NCI-H2107 treated with DMSO at 0.1 percent for 48 hours (cell line): ENCODE data around the gene PLGLB1.
"Not testable (repeated sequence)": the region's sequence is repeated elsewhere in the genome, so short reads cannot be mapped to it uniquely, and the experiment has no call there.

ENCODE experiments used
- DNase-seq: peaks from one replicate; lab custom pipeline; 2025; ENCODE audit not compliant: unreplicated experiment; lab: John Stamatoyannopoulos, UW

Gene PLGLB1

GRCh38 chr2:87021744-87022143 lies at the start of gene PLGLB1:
Gene PLGLB1, minus strand, starts transcription at chr2:87021844. Its CDS starts 61 bp downstream, at chr2:87021783.
- DNase-seq = not testable (repeated sequence)

GRCh38 chr2:87064305-87064704 lies 42.7 kb upstream of the PLGLB1 start:
- DNase-seq = not testable (repeated sequence)

- DNase-seq = not testable (repeated sequence)
These were observed 41.8 kb upstream of the PLGLB1 start for GRCh38 chr2:87063431-87063830.

- not testable (repeated sequence) for DNase-seq
These were observed 39.9 kb upstream of the PLGLB1 start for GRCh38 chr2:87061519-87061918.

GRCh38 chr2:87057606-87058005 lies 36.0 kb upstream of the PLGLB1 start:
- not testable (repeated sequence) for DNase-seq

GRCh38 chr2:87056843-87057242 lies 35.2 kb upstream of the PLGLB1 start:
- DNase-seq = not testable (repeated sequence)

GRCh38 chr2:87056435-87056834 lies 34.8 kb upstream of the PLGLB1 start:
- DNase-seq = not testable (repeated sequence)

GRCh38 chr2:87054375-87054774 lies 32.7 kb upstream of the PLGLB1 start:
- not testable (repeated sequence) for DNase-seq

- DNase-seq = not testable (repeated sequence)
These were observed 19.8 kb upstream of the PLGLB1 start for GRCh38 chr2:87041321-87041978.

- DNase-seq = not testable (repeated sequence)
These were observed 7.0 kb upstream of the PLGLB1 start for GRCh38 chr2:87028607-87029006.

- DNase-seq = not testable (repeated sequence)
These were observed 5.2 kb upstream of the PLGLB1 start for GRCh38 chr2:87026816-87027215.

GRCh38 chr2:87025927-87026326 lies 4.3 kb upstream of the PLGLB1 start:
- not testable (repeated sequence) for DNase-seq

GRCh38 chr2:87023988-87024615 lies 2.5 kb upstream of the PLGLB1 start:
- not testable (repeated sequence) for DNase-seq

GRCh38 chr2:87021043-87021442 lies 601 bp downstream of the PLGLB1 start:
- DNase-seq = not testable (repeated sequence)

GRCh38 chr2:87019053-87019452 lies 2.6 kb downstream of the PLGLB1 start:
- DNase-seq = not testable (repeated sequence)

- not testable (repeated sequence) for DNase-seq
These were observed 7.0 kb downstream of the PLGLB1 start for GRCh38 chr2:87014489-87015169.

GRCh38 chr2:87004398-87004797 lies 17.2 kb downstream of the PLGLB1 start:
- DNase-seq = not testable (repeated sequence)
